ENCODE results near the gene CCDC154.

GRCh38 chr16:1438229-1439057 is 5.9 kb downstream of the CCDC154 start:
- TF ChIP-seq EZH2 (IDR thresholded peaks at IDR 0.05; ENCODE audit: insufficient read depth, poor library complexity, severe bottlenecking) = no peak
- no peak for TF ChIP-seq EZH2phosphoT487 (IDR thresholded peaks at IDR 0.05; ENCODE audit: insufficient read depth, low read depth)
